Activated CD8-positive, alpha-beta memory T cell treated with anti-CD3 and anti-CD28 coated beads, Interleukin-2, amount 10 ng/mL, durations not matched to agents 7 days and 5 days (primary cell): ENCODE data around the gene KCNJ5. TPM values are rescaled to one million over a fixed set of nuclear protein-coding genes. Genes with fewer than 3 reads are reported as not detected.
A peak's percentile ranks its signal among the peaks of the same experiment; 100 is the strongest.

ENCODE experiments used
- ATAC-seq: fragments of 150-1000 bp; cut with Tn5 transposase; one replicate; pipeline ENCODE4 v1.10.0; 2021; ENCODE audit warnings: moderate library complexity
- CTCF ChIA-PET: fragments of 350-600 bp; sonication (Branson Sonifier 250); formaldehyde crosslinking; loops from one replicate; lab custom pipeline; 2021; ENCODE audit warnings: antibody characterized with exemption; lab: Charles Lee
- DNase-seq: peaks from one replicate; pipeline ENCODE4 v3.0.0-alpha.2; 2020
- H3K27ac Mint-ChIP-seq: one replicate; pipeline ENCODE4 v1.8.0; 2021; ENCODE audit warnings: mild to moderate bottlenecking, mixed read lengths
- H3K27me3 Mint-ChIP-seq: one replicate; pipeline ENCODE4 v1.8.0; 2021; ENCODE audit warnings: mixed read lengths
- H3K36me3 Mint-ChIP-seq: one replicate; pipeline ENCODE4 v1.8.0; 2021; ENCODE audit warnings: mild to moderate bottlenecking, mixed read lengths
- H3K4me1 Mint-ChIP-seq: one replicate; pipeline ENCODE4 v1.8.0; 2021; ENCODE audit warnings: mixed read lengths
- H3K4me3 Mint-ChIP-seq: one replicate; pipeline ENCODE4 v1.8.0; 2021; ENCODE audit warnings: mild to moderate bottlenecking, moderate library complexity, mixed read lengths
- H3K9me3 Mint-ChIP-seq: one replicate; pipeline ENCODE4 v1.8.0; 2022; ENCODE audit warnings: low read depth, mixed read lengths
- total RNA-seq, 2 experiments: library from RNA; stranded (reverse); gene quantifications; one replicate each; pipeline ENCODE4 v1.2.3, GENCODE V29; 2021

The KCNJ5 gene
- total RNA-seq, 2 experiments from 2014 or later = not detected

- Mint-ChIP-seq H3K4me3 (no peak overlapping the region), H3K27me3 (peaks cover 33% of the 10 kb centered on the region), H3K36me3 (no peaks in the 10 kb centered on the region), H3K27ac (no peak overlapping the region), H3K9me3 (no peaks in the 10 kb centered on the region), H3K4me1 (no peaks in the 10 kb centered on the region)
- DNase-seq (no peak), ATAC-seq (no peak)
- CTCF ChIA-PET = interaction anchor here (1.3 to 3.2 kb wide), 2 partner anchors 9 to 17 kb away, joined by 3 to 25 read pairs; no protein-coding TSS in a partner anchor
These were observed 15.0 kb upstream of the KCNJ5 start for GRCh38 chr11:128876133-128876650.

- Mint-ChIP-seq H3K4me1 (no peaks in the 10 kb centered on the region), H3K4me3 (no peak overlapping the region), H3K27ac (no peak overlapping the region), H3K27me3 (peaks cover 46% of the 10 kb centered on the region), H3K9me3 (no peaks in the 10 kb centered on the region), H3K36me3 (no peaks in the 10 kb centered on the region)
- no peak for DNase-seq
- CTCF ChIA-PET = interaction anchor here (0.7 to 1.2 kb wide), 2 partner anchors 9 to 29 kb away, joined by 3 read pairs; no protein-coding TSS in a partner anchor
- no peak for ATAC-seq
These were observed 13.4 kb upstream of the KCNJ5 start for GRCh38 chr11:128877726-128878125.

- no peaks in the 10 kb centered on the region for H3K4me1 Mint-ChIP-seq
- H3K9me3 Mint-ChIP-seq = no peaks in the 10 kb centered on the region
- ATAC-seq = no peak
- H3K27me3 Mint-ChIP-seq = peaks cover 48% of the 10 kb centered on the region
- H3K4me3 Mint-ChIP-seq = no peak overlapping the region
- H3K36me3 Mint-ChIP-seq = no peaks in the 10 kb centered on the region
- no peak overlapping the region for H3K27ac Mint-ChIP-seq
- CTCF ChIA-PET = interaction anchor here (0.6 to 1.9 kb wide), 4 partner anchors 8 to 81 kb away, joined by 3 to 8 read pairs (median 4); no protein-coding TSS in a partner anchor
- DNase-seq = no peak
These were observed 12.7 kb upstream of the KCNJ5 start for GRCh38 chr11:128878455-128878854.

- no peak for ATAC-seq
- Mint-ChIP-seq H3K9me3 (no peaks in the 10 kb centered on the region), H3K27ac (no peak overlapping the region), H3K4me1 (no peaks in the 10 kb centered on the region), H3K36me3 (no peaks in the 10 kb centered on the region), H3K4me3 (no peak overlapping the region), H3K27me3 (peaks cover 49% of the 10 kb centered on the region)
- CTCF ChIA-PET = interaction anchor here (1.9 to 2.5 kb wide), 2 partner anchors 11 to 77 kb away, joined by 8 to 10 read pairs; no protein-coding TSS in a partner anchor
- DNase-seq = no peak
These were observed 11.3 kb upstream of the KCNJ5 start for GRCh38 chr11:128879817-128880216.

- peaks cover 54% of the 10 kb centered on the region for H3K27me3 Mint-ChIP-seq
- H3K4me1 Mint-ChIP-seq = no peaks in the 10 kb centered on the region
- no peak overlapping the region for H3K27ac Mint-ChIP-seq
- no peaks in the 10 kb centered on the region for H3K36me3 Mint-ChIP-seq
- ATAC-seq = no peak
- H3K9me3 Mint-ChIP-seq = no peaks in the 10 kb centered on the region
- DNase-seq = no peak
- CTCF ChIA-PET = interaction anchor here (1.1 to 2.5 kb wide), 3 partner anchors 11 to 75 kb away, joined by 3 to 10 read pairs (median 8); no protein-coding TSS in a partner anchor
- no peak overlapping the region for H3K4me3 Mint-ChIP-seq
These were observed 9.9 kb upstream of the KCNJ5 start for GRCh38 chr11:128881221-128881620.

- H3K4me3 Mint-ChIP-seq = no peak overlapping the region
- no peaks in the 10 kb centered on the region for H3K36me3 Mint-ChIP-seq
- CTCF ChIA-PET = interaction anchor here (0.7 to 2.5 kb wide), 3 partner anchors 13 to 74 kb away, joined by 4 to 10 read pairs (median 8); no protein-coding TSS in a partner anchor
- no peaks in the 10 kb centered on the region for H3K9me3 Mint-ChIP-seq
- no peak for DNase-seq
- H3K4me1 Mint-ChIP-seq = peaks cover 7% of the 10 kb centered on the region
- ATAC-seq = no peak
- H3K27ac Mint-ChIP-seq = no peak overlapping the region
- peaks cover 54% of the 10 kb centered on the region for H3K27me3 Mint-ChIP-seq
These were observed 8.7 kb upstream of the KCNJ5 start for GRCh38 chr11:128882451-128882850.

GRCh38 chr11:128884054-128884453, 7.1 kb upstream of the KCNJ5 start:
- CTCF ChIA-PET = interaction anchor here (0.6 to 5.9 kb wide), 23 partner anchors 9 to 867 kb away, joined by 3 to 141 read pairs (median 8); no protein-coding TSS in a partner anchor
- Mint-ChIP-seq H3K27ac (no peak overlapping the region), H3K27me3 (peaks cover 64% of the 10 kb centered on the region), H3K9me3 (no peaks in the 10 kb centered on the region), H3K4me1 (peaks cover 7% of the 10 kb centered on the region), H3K36me3 (no peaks in the 10 kb centered on the region), H3K4me3 (no peak overlapping the region)
- ATAC-seq (no peak), DNase-seq (no peak)

- H3K27ac Mint-ChIP-seq = no peak overlapping the region
- ATAC-seq (peak; percentile 82), DNase-seq (peak; percentile 71)
- H3K27me3 Mint-ChIP-seq = peaks cover 72% of the 10 kb centered on the region
- peaks cover 7% of the 10 kb centered on the region for H3K4me1 Mint-ChIP-seq
- H3K4me3 Mint-ChIP-seq = no peak overlapping the region
- H3K36me3 Mint-ChIP-seq = no peaks in the 10 kb centered on the region
- CTCF ChIA-PET = interaction anchor here (0.6 to 5.9 kb wide), 37 partner anchors 9 to 868 kb away, joined by 3 to 141 read pairs (median 4); no protein-coding TSS in a partner anchor
- no peaks in the 10 kb centered on the region for H3K9me3 Mint-ChIP-seq
These were observed 6.3 kb upstream of the KCNJ5 start for GRCh38 chr11:128884703-128885338.

GRCh38 chr11:128886406-128887124, 4.6 kb upstream of the KCNJ5 start:
- Mint-ChIP-seq H3K27me3 (peaks cover 80% of the 10 kb centered on the region), H3K4me1 (peaks cover 9% of the 10 kb centered on the region), H3K9me3 (no peaks in the 10 kb centered on the region), H3K27ac (no peak overlapping the region), H3K4me3 (no peak overlapping the region), H3K36me3 (no peaks in the 10 kb centered on the region)
- DNase-seq (no peak), ATAC-seq (peak; percentile 38)
- CTCF ChIA-PET = interaction anchor here (1.1 to 5.9 kb wide), 9 partner anchors 9 to 95 kb away, joined by 3 to 141 read pairs (median 9); no protein-coding TSS in a partner anchor

GRCh38 chr11:128888034-128888985, 2.8 kb upstream of the KCNJ5 start:
- H3K4me1 Mint-ChIP-seq = peaks cover 9% of the 10 kb centered on the region
- DNase-seq (no peak), ATAC-seq (no peak)
- H3K27ac Mint-ChIP-seq = no peak overlapping the region
- peaks cover 81% of the 10 kb centered on the region for H3K27me3 Mint-ChIP-seq
- no peaks in the 10 kb centered on the region for H3K36me3 Mint-ChIP-seq
- H3K4me3 Mint-ChIP-seq = no peak overlapping the region
- CTCF ChIA-PET = interaction anchor here (0.7 to 5.9 kb wide), 4 partner anchors 16 to 80 kb away, joined by 3 to 141 read pairs (median 4); no protein-coding TSS in a partner anchor
- no peaks in the 10 kb centered on the region for H3K9me3 Mint-ChIP-seq

- Mint-ChIP-seq H3K9me3 (no peaks in the 10 kb centered on the region), H3K36me3 (no peaks in the 10 kb centered on the region), H3K4me3 (no peak overlapping the region), H3K4me1 (peaks cover 19% of the 10 kb centered on the region), H3K27ac (no peak overlapping the region), H3K27me3 (peaks cover 79% of the 10 kb centered on the region)
- ATAC-seq = no peak
- CTCF ChIA-PET = interaction anchor here (0.7 to 1.5 kb wide), 2 partner anchors 14 to 66 kb away, joined by 3 to 4 read pairs; no protein-coding TSS in a partner anchor
- no peak for DNase-seq
These were observed 1.4 kb upstream of the KCNJ5 start for GRCh38 chr11:128889657-128890213.

GRCh38 chr11:128890216-128890542, 977 bp upstream of the KCNJ5 start:
- CTCF ChIA-PET = no interaction called here
- Mint-ChIP-seq H3K4me3 (no peak overlapping the region), H3K27me3 (peaks cover 78% of the 10 kb centered on the region), H3K9me3 (no peaks in the 10 kb centered on the region), H3K36me3 (no peaks in the 10 kb centered on the region), H3K27ac (no peak overlapping the region), H3K4me1 (peaks cover 19% of the 10 kb centered on the region)
- DNase-seq (no peak), ATAC-seq (no peak)
